Keratinocyte (primary cell): ENCODE measurements around the gene PMEPA1. TPM values are rescaled to one million over a fixed set of nuclear protein-coding genes. Genes with fewer than 3 reads are reported as not detected.

ENCODE experiments used
- DNase-seq: peaks from one replicate; pipeline ENCODE4 v3.0.0-alpha.2; 2011; ENCODE audit warnings: low read depth, missing footprints, low spot score
- FAIRE-seq: peaks from 2 replicates; lab custom pipeline; 2011; peaks lifted over from hg19 to GRCh38; lab: Jason Lieb, UNC
- H2AFZ ChIP-seq: 2 replicates; pipeline ENCODE4 v1.6.0; 2012; ENCODE audit warnings: low read length, control low read depth, inconsistent platforms; ENCODE audit not compliant: control insufficient read depth
- H3K27ac ChIP-seq: 2 replicates; pipeline ENCODE4 v1.5.1; 2011; ENCODE audit warnings: low read length; ENCODE audit not compliant: control insufficient read depth, insufficient read depth
- H3K27me3 ChIP-seq: 3 replicates; pipeline ENCODE4 v1.6.0; 2011; ENCODE audit warnings: low read length; ENCODE audit not compliant: control insufficient read depth, insufficient read depth; ENCODE audit errors: extremely low read depth
- H3K36me3 ChIP-seq, 2 experiments: 2 replicates in 1 of 2; 3 replicates in 1 of 2; pipeline ENCODE4 v1.5.1; 2011; ENCODE audit warnings: low read length in 2 of 2, mild to moderate bottlenecking in 1 of 2; ENCODE audit not compliant: control insufficient read depth in 2 of 2, insufficient read depth in 2 of 2; ENCODE audit errors: extremely low read depth in 1 of 2
- H3K4me1 ChIP-seq: 3 replicates; pipeline ENCODE4 v1.5.1; 2011; ENCODE audit warnings: low read length; ENCODE audit not compliant: control insufficient read depth, insufficient read depth; ENCODE audit errors: extremely low read depth
- H3K4me2 ChIP-seq: 3 replicates; pipeline ENCODE4 v1.6.0; 2011; ENCODE audit warnings: low read depth, low read length; ENCODE audit not compliant: control insufficient read depth, insufficient read depth; ENCODE audit errors: extremely low read depth
- H3K4me3 ChIP-seq, 3 experiments: fragments of 200-600 bp in 1 of 3; sonication (generic) in 1 of 3; 2 replicates in 2 of 3; 3 replicates in 1 of 3; pipeline ENCODE4 v1.5.1; 2011 to 2016; ENCODE audit warnings: low read length in 3 of 3, mild to moderate bottlenecking in 3 of 3, control low read depth in 2 of 3, inconsistent platforms in 1 of 3, low read depth in 1 of 3, mixed read lengths in 1 of 3, mixed run types in 1 of 3, moderate library complexity in 1 of 3; ENCODE audit not compliant: control insufficient read depth in 2 of 3, insufficient read depth in 2 of 3; ENCODE audit errors: extremely low read depth in 1 of 3
- H3K79me2 ChIP-seq: 2 replicates; pipeline ENCODE4 v1.6.0; 2012; ENCODE audit warnings: low read length; ENCODE audit not compliant: control insufficient read depth, insufficient read depth
- H3K9ac ChIP-seq: 3 replicates; pipeline ENCODE4 v1.6.0; 2011; ENCODE audit warnings: low read length; ENCODE audit not compliant: control insufficient read depth, insufficient read depth; ENCODE audit errors: extremely low read depth
- H3K9me1 ChIP-seq: 3 replicates; pipeline ENCODE4 v1.6.0; 2011; ENCODE audit warnings: low read length; ENCODE audit not compliant: control insufficient read depth, insufficient read depth; ENCODE audit errors: extremely low read depth
- H3K9me3 ChIP-seq: 2 replicates; pipeline ENCODE4 v1.5.1; 2012; ENCODE audit warnings: low read depth, low read length; ENCODE audit not compliant: control insufficient read depth
- H4K20me1 ChIP-seq: 3 replicates; pipeline ENCODE4 v1.6.0; 2011; ENCODE audit warnings: low read length; ENCODE audit not compliant: control insufficient read depth, insufficient read depth; ENCODE audit errors: extremely low read depth
- CTCF ChIP-seq, 3 experiments: IDR thresholded peaks in 1 of 3; conservative IDR thresholded peaks in 1 of 3; optimal IDR thresholded peaks in 1 of 3; 2 replicates in 2 of 3; 3 replicates in 1 of 3; pipeline versions ENCODE3 to v1.5.1; 2011; ENCODE audit warnings: low read length in 3 of 3, mild to moderate bottlenecking in 3 of 3, moderate library complexity in 2 of 3, control low read depth in 1 of 3, inconsistent platforms in 1 of 3; ENCODE audit not compliant: insufficient read depth in 2 of 3; ENCODE audit errors: extremely low read depth in 1 of 3
- EZH2 ChIP-seq: IDR thresholded peaks from one replicate; pipeline ENCODE4 v1.6.1; 2012; ENCODE audit warnings: inconsistent platforms, mild to moderate bottlenecking, low read length, moderate library complexity
- dilution Hi-C: fragments of 300-500 bp; cut with MboI; formaldehyde crosslinking; loops from one replicate; pipeline ENCODE4 v1.7.0; 2020; ENCODE audit warnings: low sequenced_read_pairs; ENCODE audit not compliant: extremely low pct_ligation_motif_present
- polyA plus RNA-seq, 5 experiments: library from polyadenylated mRNA; depleted of rRNA in 3 of 5; stranded (reverse) in 3 of 5; stranded (forward) in 1 of 5; unstranded in 1 of 5; fragments of >200 nt; gene quantifications; 1 replicate in 1 of 5; 2 replicates in 3 of 5; 3 replicates in 1 of 5; pipeline versions ENCODE4 v1.2.1 to v1.2.3, GENCODE V29; 2011 to 2012; ENCODE audit warnings: missing spikeins in 2 of 5, low read depth in 1 of 5, low replicate concordance in 1 of 5

Gene PMEPA1
- polyA plus RNA-seq, 1 donor (not counting 4 experiments of a cell fraction or from before 2014, with no cell fraction given) = 29.0 TPM

- peaks cover 12% of the 10 kb centered on the region for H3K9me1 ChIP-seq
- peaks cover 98% of the 10 kb centered on the region for H3K79me2 ChIP-seq
- no peaks in the 10 kb centered on the region for H3K9me3 ChIP-seq
- dilution Hi-C loops = no loop called here
- peaks cover 74% of the 10 kb centered on the region for H4K20me1 ChIP-seq
- peaks cover 13% of the 10 kb centered on the region for H3K4me1 ChIP-seq
- H3K36me3 ChIP-seq = peaks cover 38 to 44% of the 10 kb centered on the region in 2 experiments
- H3K27ac ChIP-seq = no peak overlapping the region
- H3K27me3 ChIP-seq = no peaks in the 10 kb centered on the region
- no peak overlapping the region for H2AFZ ChIP-seq
- DNase-seq = no peak
- H3K9ac ChIP-seq = no peak overlapping the region
- FAIRE-seq = no peak
- H3K4me2 ChIP-seq = no peak overlapping the region
- TF ChIP-seq CTCF (optimal IDR thresholded peaks at IDR 0.05 in 1 of 3, IDR thresholded peaks at IDR 0.05 in 1 of 3, conservative IDR thresholded peaks at IDR 0.05 in 1 of 3; ENCODE audit: extremely low read depth in 1 of 3, insufficient read depth in 2 of 3, low read length in 3 of 3) (no peak), EZH2 (no peak)
- H3K4me3 ChIP-seq = no peak overlapping the region
Measured at GRCh38 chr20:57663681-57664451, 45.9 kb downstream of the PMEPA1 start.

- Histone ChIP-seq H3K27ac (no peak overlapping the region), H4K20me1 (peaks cover 70% of the 10 kb centered on the region), H3K4me1 (peaks cover 20% of the 10 kb centered on the region), H3K4me3 (no peak overlapping the region), H3K27me3 (no peaks in the 10 kb centered on the region), H3K9me1 (peaks cover 10% of the 10 kb centered on the region), H3K79me2 (peaks cover 96% of the 10 kb centered on the region), H3K4me2 (no peak overlapping the region), H3K36me3 (peaks cover 43 to 44% of the 10 kb centered on the region in 2 experiments), H3K9me3 (no peaks in the 10 kb centered on the region), H3K9ac (no peak overlapping the region), H2AFZ (no peak overlapping the region)
- no peak for FAIRE-seq
- TF ChIP-seq EZH2 = no peak
- no peak for TF ChIP-seq CTCF (optimal IDR thresholded peaks at IDR 0.05 in 1 of 3, IDR thresholded peaks at IDR 0.05 in 1 of 3, conservative IDR thresholded peaks at IDR 0.05 in 1 of 3; ENCODE audit: extremely low read depth in 1 of 3, insufficient read depth in 2 of 3, low read length in 3 of 3)
- no peak for DNase-seq
- dilution Hi-C loops = no loop called here
Measured at GRCh38 chr20:57663241-57663640, 46.6 kb downstream of the PMEPA1 start.
